Neutrophil (primary cell): ENCODE results near the gene TMEM183A.
A peak's percentile ranks its signal among the peaks of the same experiment; 100 is the strongest.

ENCODE experiments used
- H3K27ac ChIP-seq: fragments of 200-600 bp; sonication (generic); 2 replicates; pipeline ENCODE4 v1.5.1; 2016; ENCODE audit warnings: mild to moderate bottlenecking, moderate library complexity
- H3K27me3 ChIP-seq: fragments of 200-600 bp; sonication (generic); 2 replicates; pipeline ENCODE4 v1.6.0; 2016; ENCODE audit warnings: mild to moderate bottlenecking
- H3K36me3 ChIP-seq: fragments of 200-600 bp; sonication (generic); 2 replicates; pipeline ENCODE4 v1.5.1; 2017
- H3K4me1 ChIP-seq, 2 experiments: fragments of 200-600 bp in 1 of 2; sonication (generic) in 1 of 2; 1 replicate in 1 of 2; 2 replicates in 1 of 2; pipeline versions ENCODE4 v1.5.1 to v1.6.1; 2013 to 2016; ENCODE audit warnings: low read depth in 1 of 2, low read length in 1 of 2, mild to moderate bottlenecking in 1 of 2, moderate library complexity in 1 of 2; ENCODE audit not compliant: control insufficient read depth in 1 of 2, insufficient read depth in 1 of 2
- H3K4me3 ChIP-seq, 2 experiments: fragments of 200-600 bp in 1 of 2; sonication (generic) in 1 of 2; 1 replicate in 1 of 2; 2 replicates in 1 of 2; pipeline ENCODE4 v1.5.1; 2013 to 2016; ENCODE audit warnings: low read depth in 1 of 2, low read length in 1 of 2, mild to moderate bottlenecking in 1 of 2, moderate library complexity in 1 of 2
- H3K9me3 ChIP-seq: fragments of 200-600 bp; sonication (generic); 2 replicates; pipeline ENCODE4 v1.5.1; 2016
- CTCF ChIP-seq: fragments of 200-600 bp; sonication (generic); IDR thresholded peaks from 2 replicates; pipeline ENCODE4 v1.5.1; 2016; ENCODE audit warnings: antibody characterized with exemption

TMEM183A gene

GRCh38 chr1:203056012-203056411, 48.8 kb downstream of the TMEM183A start:
- H3K9me3 ChIP-seq: no peaks in the 10 kb centered on the region
- H3K4me3 ChIP-seq: no peak overlapping the region
- H3K4me1 ChIP-seq: peaks cover 43 to 45% of the 10 kb centered on the region in 2 experiments
- no peak overlapping the region for H3K27ac ChIP-seq
- no peak for TF ChIP-seq CTCF
- peaks cover 5% of the 10 kb centered on the region for H3K27me3 ChIP-seq
- no peaks in the 10 kb centered on the region for H3K36me3 ChIP-seq

- H3K36me3 ChIP-seq: no peaks in the 10 kb centered on the region
- peak overlapping the region; percentile 88 for H3K27ac ChIP-seq
- peaks cover 5% of the 10 kb centered on the region for H3K27me3 ChIP-seq
- no peaks in the 10 kb centered on the region for H3K9me3 ChIP-seq
- TF ChIP-seq CTCF: no peak
- no peak overlapping the region for H3K4me3 ChIP-seq
- peaks cover 48 to 50% of the 10 kb centered on the region in 2 experiments for H3K4me1 ChIP-seq
Observed at GRCh38 chr1:203056516-203056915, 49.3 kb downstream of the TMEM183A start.

GRCh38 chr1:203057911-203058675, 50.9 kb downstream of the TMEM183A start:
- H3K4me1 ChIP-seq: peaks cover 60 to 63% of the 10 kb centered on the region in 2 experiments

GRCh38 chr1:203058676-203058935, 51.4 kb downstream of the TMEM183A start:
- no peaks in the 10 kb centered on the region for H3K27me3 ChIP-seq
- peak overlapping the region; percentile 48 to 53 for H3K4me3 ChIP-seq
- no peaks in the 10 kb centered on the region for H3K36me3 ChIP-seq
- peaks cover 66 to 68% of the 10 kb centered on the region in 2 experiments for H3K4me1 ChIP-seq
- peak overlapping the region; percentile 88 for H3K27ac ChIP-seq
- no peak for TF ChIP-seq CTCF
- H3K9me3 ChIP-seq: no peaks in the 10 kb centered on the region

More at GRCh38 chr1:203057911-203058675, 50.9 kb downstream of the TMEM183A start:
- H3K27ac ChIP-seq: peak overlapping the region; percentile 88
- no peaks in the 10 kb centered on the region for H3K36me3 ChIP-seq
- no peak for TF ChIP-seq CTCF
- peak overlapping the region; percentile 48 to 53 for H3K4me3 ChIP-seq
- H3K27me3 ChIP-seq: no peaks in the 10 kb centered on the region
- no peaks in the 10 kb centered on the region for H3K9me3 ChIP-seq

GRCh38 chr1:203059485-203059884, 52.3 kb downstream of the TMEM183A start:
- TF ChIP-seq CTCF: no peak
- Histone ChIP-seq H3K36me3 (no peaks in the 10 kb centered on the region), H3K9me3 (no peaks in the 10 kb centered on the region), H3K27me3 (no peaks in the 10 kb centered on the region), H3K4me1 (peaks cover 73% of the 10 kb centered on the region in 2 experiments), H3K27ac (peak overlapping the region; percentile 88), H3K4me3 (peak overlapping the region in 1 of 2 experiments; percentile 53)
